WERI-Rb-1 (cell line): ENCODE data around the gene PHC2.

ENCODE experiments used
- DNase-seq: peaks from one replicate; pipeline ENCODE4 v3.0.0-alpha.2; 2020
- H3K27ac ChIP-seq: fragments of 250-450 bp; sonication (Bioruptor Pico); 2 replicates; pipeline ENCODE4 v1.5.1; 2020; ENCODE audit warnings: mild to moderate bottlenecking, moderate library complexity
- H3K27me3 ChIP-seq: fragments of 250-450 bp; sonication (Bioruptor Pico); 2 replicates; pipeline ENCODE4 v1.5.1; 2021; ENCODE audit warnings: mild to moderate bottlenecking, low read depth, moderate library complexity; ENCODE audit not compliant: insufficient read depth, severe bottlenecking
- H3K36me3 ChIP-seq: fragments of 250-450 bp; sonication (Bioruptor Pico); 2 replicates; pipeline ENCODE4 v1.5.1; 2020; ENCODE audit warnings: mild to moderate bottlenecking, moderate library complexity
- H3K4me3 ChIP-seq: 2 replicates; pipeline ENCODE4 v1.5.1; 2011; ENCODE audit warnings: low read depth, mild to moderate bottlenecking, control low read depth, low read length
- H3K9me3 ChIP-seq: fragments of 250-450 bp; sonication (Bioruptor Pico); 2 replicates; pipeline ENCODE4 v1.5.1; 2021; ENCODE audit warnings: mild to moderate bottlenecking, moderate library complexity; ENCODE audit not compliant: severe bottlenecking
- TF ChIP-seq, protein P1 (sequence below): IDR thresholded peaks from 2 replicates; pipeline ENCODE4 v1.5.1; 2011; ENCODE audit warnings: low read depth, mild to moderate bottlenecking, control low read depth, inconsistent platforms, low read length

The PHC2 gene

DNA sequence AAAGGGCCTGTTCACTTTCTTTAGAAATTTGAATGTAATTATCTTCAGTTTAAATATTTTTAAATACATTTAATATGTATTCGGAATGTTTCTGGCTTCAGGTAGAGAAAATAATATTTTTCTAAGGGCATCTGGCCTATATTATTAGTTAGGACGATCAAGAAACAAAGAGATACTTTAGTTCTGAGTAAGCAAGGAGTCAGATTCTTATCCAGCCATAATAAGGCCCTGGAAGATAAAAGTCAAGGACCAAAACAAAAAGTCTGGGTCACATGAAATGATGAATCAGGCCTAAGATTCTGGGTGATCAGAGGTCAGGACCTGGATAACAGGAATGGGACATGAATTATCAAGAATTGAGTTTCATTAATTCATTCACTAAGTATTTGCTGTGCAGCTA, 6.3 kb downstream of the PHC2 start:
- H3K36me3 ChIP-seq, result peaks cover 7% of the 10 kb centered on the region

DNA sequence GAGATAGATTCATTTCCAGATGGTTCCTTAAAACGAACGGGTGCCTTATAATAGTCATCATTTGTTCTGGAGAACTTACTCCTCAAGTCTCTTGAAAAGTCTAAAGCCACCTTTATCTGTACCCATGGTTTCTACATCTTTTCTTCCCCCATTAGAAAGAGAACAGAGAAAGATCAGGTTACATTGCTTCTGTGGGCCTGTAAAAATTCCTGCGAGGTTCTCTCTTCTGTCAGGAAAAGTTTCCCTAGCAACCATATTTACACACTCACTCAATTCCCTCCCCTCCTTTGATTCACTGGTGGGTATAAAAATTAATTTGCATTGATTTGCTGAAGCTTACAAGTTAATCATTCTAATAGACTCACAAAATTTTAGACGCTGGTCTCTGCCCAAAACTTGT, 6.7 kb downstream of the PHC2 start:
- Histone ChIP-seq H3K9me3 (peaks cover 5% of the 10 kb centered on the region), H3K36me3 (peaks cover 7% of the 10 kb centered on the region), H3K4me3 (no peak overlapping the region), H3K27me3 (no peaks in the 10 kb centered on the region), H3K27ac (no peak overlapping the region)
- TF ChIP-seq, protein P1, sequence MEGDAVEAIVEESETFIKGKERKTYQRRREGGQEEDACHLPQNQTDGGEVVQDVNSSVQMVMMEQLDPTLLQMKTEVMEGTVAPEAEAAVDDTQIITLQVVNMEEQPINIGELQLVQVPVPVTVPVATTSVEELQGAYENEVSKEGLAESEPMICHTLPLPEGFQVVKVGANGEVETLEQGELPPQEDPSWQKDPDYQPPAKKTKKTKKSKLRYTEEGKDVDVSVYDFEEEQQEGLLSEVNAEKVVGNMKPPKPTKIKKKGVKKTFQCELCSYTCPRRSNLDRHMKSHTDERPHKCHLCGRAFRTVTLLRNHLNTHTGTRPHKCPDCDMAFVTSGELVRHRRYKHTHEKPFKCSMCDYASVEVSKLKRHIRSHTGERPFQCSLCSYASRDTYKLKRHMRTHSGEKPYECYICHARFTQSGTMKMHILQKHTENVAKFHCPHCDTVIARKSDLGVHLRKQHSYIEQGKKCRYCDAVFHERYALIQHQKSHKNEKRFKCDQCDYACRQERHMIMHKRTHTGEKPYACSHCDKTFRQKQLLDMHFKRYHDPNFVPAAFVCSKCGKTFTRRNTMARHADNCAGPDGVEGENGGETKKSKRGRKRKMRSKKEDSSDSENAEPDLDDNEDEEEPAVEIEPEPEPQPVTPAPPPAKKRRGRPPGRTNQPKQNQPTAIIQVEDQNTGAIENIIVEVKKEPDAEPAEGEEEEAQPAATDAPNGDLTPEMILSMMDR, result no peak
- DNase-seq, result no peak

More for the DNA sequence above, 6.3 kb downstream of the PHC2 start:
- H3K27ac ChIP-seq, result no peak overlapping the region
- TF ChIP-seq, protein P1, result no peak
- no peak for DNase-seq
- no peak overlapping the region for H3K4me3 ChIP-seq
- no peaks in the 10 kb centered on the region for H3K27me3 ChIP-seq
- peaks cover 5% of the 10 kb centered on the region for H3K9me3 ChIP-seq

DNA sequence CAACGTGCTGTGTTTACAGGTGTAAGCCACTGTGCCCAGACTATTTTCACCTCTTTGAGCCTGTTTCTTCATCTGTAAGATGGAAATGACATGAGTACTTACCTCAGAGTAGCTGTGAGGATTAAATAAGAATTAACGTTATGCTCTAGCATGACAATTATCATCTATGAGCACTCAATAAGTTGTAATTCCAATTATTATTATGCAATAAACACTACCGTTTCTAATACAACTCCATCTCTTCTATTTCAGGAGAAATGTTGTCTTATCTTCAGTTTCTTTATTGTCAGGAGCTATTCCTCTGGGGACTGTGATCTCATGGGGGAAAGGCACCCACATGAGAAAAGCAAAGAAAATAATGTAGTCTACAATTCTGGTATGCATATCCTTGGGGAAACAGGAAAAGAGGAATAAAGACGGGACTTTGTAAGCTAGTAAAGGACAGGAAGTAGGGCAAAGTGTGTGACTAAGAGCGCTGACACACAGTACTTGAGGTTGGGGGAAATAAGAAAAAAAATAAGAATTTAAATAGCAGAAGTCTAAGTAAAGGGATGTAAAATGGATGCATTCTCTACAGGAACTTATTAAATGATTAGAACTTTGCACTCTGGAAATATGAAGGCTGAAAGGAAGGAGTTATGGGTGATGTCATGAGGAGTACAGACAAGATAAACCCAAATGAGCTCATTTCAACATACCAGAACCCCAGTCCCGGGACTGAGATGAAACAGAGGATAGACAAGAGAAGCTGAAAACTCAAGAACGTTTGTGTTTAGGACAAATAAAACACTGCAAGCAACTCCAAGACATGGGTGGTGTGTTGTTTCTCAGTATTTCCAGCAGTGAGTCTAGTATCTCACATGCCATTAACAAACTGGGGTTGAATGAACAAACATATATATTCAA, 9.8 kb downstream of the PHC2 start:
- Histone ChIP-seq H3K4me3 (no peak overlapping the region), H3K9me3 (peaks cover 5% of the 10 kb centered on the region), H3K27ac (no peak overlapping the region), H3K27me3 (no peaks in the 10 kb centered on the region), H3K36me3 (peaks cover 7% of the 10 kb centered on the region)
- TF ChIP-seq, protein P1, result no peak
- DNase-seq, result no peak

DNA sequence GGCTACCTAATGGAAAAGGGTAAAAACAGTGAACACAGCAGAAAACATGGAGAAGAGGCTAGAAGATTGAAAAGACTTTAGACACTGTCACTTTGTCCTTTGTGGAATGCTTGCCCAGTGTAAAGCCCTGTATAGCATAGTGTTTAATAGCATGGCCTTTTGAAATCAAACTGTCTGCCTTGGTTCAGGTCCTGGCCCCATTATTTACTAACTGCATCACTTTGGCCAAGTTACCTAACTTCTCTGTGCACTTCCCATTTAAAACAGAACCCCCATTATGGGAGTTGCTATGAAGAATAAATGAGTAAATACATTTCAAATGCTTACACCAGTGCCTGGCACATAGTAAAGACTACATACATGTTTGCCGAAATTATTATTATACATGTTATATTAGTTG, 12.1 kb downstream of the PHC2 start:
- TF ChIP-seq, protein P1, result no peak
- no peak overlapping the region for H3K27ac ChIP-seq

DNA sequence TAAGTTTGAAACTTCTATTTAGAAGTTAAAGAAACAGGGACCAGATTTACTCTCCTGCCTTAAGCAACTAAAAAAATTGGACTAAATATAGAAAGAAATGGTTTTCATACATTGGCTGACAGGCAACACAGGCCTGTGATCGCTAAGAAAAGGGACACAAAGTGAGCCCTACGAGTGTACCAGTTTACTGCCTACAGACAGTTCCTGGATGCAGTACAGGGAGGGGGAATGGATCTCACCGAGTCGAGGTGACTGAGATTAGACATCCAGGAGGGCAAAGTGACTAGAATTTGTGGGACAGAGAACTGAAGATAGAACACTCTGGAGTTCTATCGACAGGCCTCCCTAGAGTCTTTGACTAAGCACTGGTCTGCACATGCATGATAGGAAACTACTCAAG, 16.0 kb downstream of the PHC2 start:
- TF ChIP-seq, protein P1, result no peak
- Histone ChIP-seq H3K36me3 (no peaks in the 10 kb centered on the region), H3K27ac (no peak overlapping the region), H3K9me3 (peaks cover 4% of the 10 kb centered on the region), H3K4me3 (no peak overlapping the region), H3K27me3 (no peaks in the 10 kb centered on the region)
- DNase-seq, result no peak

More for the DNA sequence above, 12.1 kb downstream of the PHC2 start:
- DNase-seq, result no peak
- Histone ChIP-seq H3K36me3 (no peaks in the 10 kb centered on the region; the same call in 1 of the 2 replicates), H3K4me3 (no peak overlapping the region), H3K27me3 (no peaks in the 10 kb centered on the region), H3K9me3 (peaks cover 4% of the 10 kb centered on the region)
